ENCODE data around the gene PTPN14. TPM values are rescaled to one million over a fixed set of nuclear protein-coding genes. Genes with fewer than 3 reads are reported as not detected.
"Not testable (repeated sequence)": the region's sequence is repeated elsewhere in the genome, so short reads cannot be mapped to it uniquely, and the experiment has no call there.

The PTPN14 gene
- total and polyA plus RNA-seq, 12 donors, result 5.0 to 71.6 (median 42.3) TPM

- intact Hi-C loops (cut with DNase I), result loop anchor here in 2 of 10 donors (10.0 kb wide), 2 partner anchors 156 to 186 kb away; partner anchors contain the start of gene PTPN14 (in 1 of the 2)
- Histone ChIP-seq H3K36me3 (peaks cover 0 to 81% (median 14%) of the 10 kb centered on the region in 9 donors), H3K27me3 (no peaks in the 10 kb centered on the region), H3K4me1 (peaks cover 0 to 17% (median 4%) of the 10 kb centered on the region in 9 donors), H3K27ac (no peak overlapping the region), H3K9me3 (no peaks in the 10 kb centered on the region), H3K4me3 (no peak overlapping the region)
- ATAC-seq (no peak), DNase-seq (no peak)
- WGBS, 2 donors, result 98 to 99% methylated on average over 6 of the region's 6 CpGs
- TF ChIP-seq, protein P1, sequence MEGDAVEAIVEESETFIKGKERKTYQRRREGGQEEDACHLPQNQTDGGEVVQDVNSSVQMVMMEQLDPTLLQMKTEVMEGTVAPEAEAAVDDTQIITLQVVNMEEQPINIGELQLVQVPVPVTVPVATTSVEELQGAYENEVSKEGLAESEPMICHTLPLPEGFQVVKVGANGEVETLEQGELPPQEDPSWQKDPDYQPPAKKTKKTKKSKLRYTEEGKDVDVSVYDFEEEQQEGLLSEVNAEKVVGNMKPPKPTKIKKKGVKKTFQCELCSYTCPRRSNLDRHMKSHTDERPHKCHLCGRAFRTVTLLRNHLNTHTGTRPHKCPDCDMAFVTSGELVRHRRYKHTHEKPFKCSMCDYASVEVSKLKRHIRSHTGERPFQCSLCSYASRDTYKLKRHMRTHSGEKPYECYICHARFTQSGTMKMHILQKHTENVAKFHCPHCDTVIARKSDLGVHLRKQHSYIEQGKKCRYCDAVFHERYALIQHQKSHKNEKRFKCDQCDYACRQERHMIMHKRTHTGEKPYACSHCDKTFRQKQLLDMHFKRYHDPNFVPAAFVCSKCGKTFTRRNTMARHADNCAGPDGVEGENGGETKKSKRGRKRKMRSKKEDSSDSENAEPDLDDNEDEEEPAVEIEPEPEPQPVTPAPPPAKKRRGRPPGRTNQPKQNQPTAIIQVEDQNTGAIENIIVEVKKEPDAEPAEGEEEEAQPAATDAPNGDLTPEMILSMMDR (IDR thresholded peaks at IDR 0.05), result no peak
These were observed 152.9 kb downstream of the PTPN14 start for GRCh38 chr1:214398490-214398889.

DNA sequence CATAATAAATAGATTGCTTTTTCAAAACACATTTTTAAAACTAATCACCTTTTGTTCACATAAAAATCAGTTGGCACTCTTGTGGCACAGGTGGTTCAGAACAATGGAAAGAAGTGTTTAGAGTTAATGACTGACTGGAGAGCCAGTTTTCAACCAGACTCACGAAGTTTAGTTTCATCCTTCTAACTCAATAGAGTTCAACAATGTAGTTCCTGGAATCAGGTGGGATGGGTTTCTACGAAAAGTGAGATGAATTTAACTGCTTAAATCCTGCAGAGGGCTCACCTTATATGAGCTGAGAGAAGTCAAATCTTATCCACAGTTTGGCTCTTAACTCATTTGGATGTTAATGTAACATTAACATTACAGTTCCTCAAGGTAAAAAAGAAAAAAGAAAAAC, 153.9 kb downstream of the PTPN14 start:
- Histone ChIP-seq H3K27me3 (no peaks in the 10 kb centered on the region), H3K4me1 (peaks cover 0 to 10% (median 0%) of the 10 kb centered on the region in 9 donors), H3K27ac (no peak overlapping the region), H3K36me3 (peaks cover 0 to 91% (median 22%) of the 10 kb centered on the region in 9 donors), H3K9me3 (no peaks in the 10 kb centered on the region), H3K4me3 (no peak overlapping the region)
- intact Hi-C loops (cut with DNase I), result loop anchor here in 2 of 10 donors (10.0 kb wide), 2 partner anchors 157 to 187 kb away; partner anchors contain the start of gene PTPN14 (in 1 of the 2)
- ATAC-seq (no peak), DNase-seq (no peak)
- TF ChIP-seq, protein P1 (IDR thresholded peaks at IDR 0.05), result no peak
- WGBS, 2 donors, result 82 to 88% methylated on average over 2 of the region's 2 CpGs

DNA sequence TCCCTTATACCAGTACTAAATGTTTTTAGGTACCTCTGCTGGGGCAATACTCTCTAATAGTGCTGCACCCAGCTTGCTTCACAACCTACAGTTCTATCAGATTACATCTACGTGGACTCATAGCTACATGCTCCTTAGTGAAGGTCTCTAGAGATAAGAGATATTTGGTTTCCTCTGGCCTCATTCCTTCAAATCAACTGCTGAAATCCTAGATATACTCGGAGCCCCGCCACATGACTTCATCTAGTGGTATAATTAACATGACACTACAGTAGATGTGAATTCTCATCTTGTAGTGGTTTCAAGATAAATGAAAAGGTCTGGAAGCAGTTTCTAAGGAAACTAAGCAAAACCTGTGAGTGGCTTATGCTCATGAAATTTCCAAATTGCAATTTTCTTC, 155.1 kb downstream of the PTPN14 start:
- Histone ChIP-seq H3K4me3 (no peak overlapping the region), H3K9me3 (no peaks in the 10 kb centered on the region), H3K27ac (no peak overlapping the region), H3K36me3 (peaks cover 0 to 95% (median 28%) of the 10 kb centered on the region in 9 donors), H3K27me3 (no peaks in the 10 kb centered on the region), H3K4me1 (peaks cover 0 to under 1% (median 0%) of the 10 kb centered on the region in 9 donors)
- intact Hi-C loops (cut with DNase I), result loop anchor here in 2 of 10 donors (10.0 kb wide), 2 partner anchors 158 to 188 kb away; partner anchors contain the start of gene PTPN14 (in 1 of the 2)
- no peak for DNase-seq
- WGBS, 2 donors, result 80 to 91% methylated on average over 3 of the region's 3 CpGs
- no peak for ATAC-seq
- TF ChIP-seq, protein P1 (IDR thresholded peaks at IDR 0.05), result no peak

DNA sequence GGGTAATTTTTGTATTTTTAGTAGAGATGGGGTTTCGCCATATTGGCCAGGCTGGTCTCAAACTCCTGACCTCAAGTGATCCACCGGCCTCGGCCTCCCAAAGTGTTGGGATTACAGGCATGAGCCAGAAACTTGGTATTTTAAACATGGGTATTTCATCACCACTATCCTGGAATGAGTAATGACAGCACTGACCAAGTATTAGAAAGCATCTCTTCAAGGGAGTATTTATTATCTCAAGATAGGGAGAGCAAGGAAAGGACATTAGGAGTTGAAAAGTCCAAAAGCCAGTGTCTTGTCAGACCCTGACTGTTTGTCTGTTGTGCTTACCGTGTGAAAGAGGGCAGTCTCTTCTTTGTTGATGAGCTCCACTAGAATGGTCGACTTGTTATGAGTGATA, 156.8 kb downstream of the PTPN14 start:
- not testable (repeated sequence) for H3K27ac ChIP-seq

GRCh38 chr1:214393086-214393485, 158.3 kb downstream of the PTPN14 start:
- Histone ChIP-seq H3K27ac (no peak overlapping the region), H3K36me3 (peaks cover 0 to 84% (median 28%) of the 10 kb centered on the region in 9 donors), H3K4me3 (no peak overlapping the region), H3K4me1 (no peaks in the 10 kb centered on the region), H3K9me3 (no peaks in the 10 kb centered on the region), H3K27me3 (no peaks in the 10 kb centered on the region)
- intact Hi-C loops (cut with DNase I), result loop anchor here in 2 of 10 donors (10.0 kb wide), 2 partner anchors 162 to 192 kb away; partner anchors contain the start of gene PTPN14 (in 1 of the 2)
- TF ChIP-seq, protein P1 (IDR thresholded peaks at IDR 0.05), result no peak
- DNase-seq (no peak), ATAC-seq (no peak)
- 88 to 91% methylated on average over 12 of the region's 12 CpGs for WGBS, 2 donors

More for the DNA sequence above, 156.8 kb downstream of the PTPN14 start:
- intact Hi-C loops (cut with DNase I), result loop anchor here in 2 of 10 donors (10.0 kb wide), 2 partner anchors 160 to 190 kb away; partner anchors contain the start of gene PTPN14 (in 1 of the 2)
- H3K4me3 ChIP-seq, H3K27me3 ChIP-seq, DNase-seq, ATAC-seq, H3K9me3 ChIP-seq, H3K4me1 ChIP-seq: not testable (repeated sequence)
- 80 to 82% methylated on average over 5 of the region's 5 CpGs for WGBS, 2 donors
- peaks cover 0 to 91% (median 28%) of the 10 kb centered on the region in 9 donors for H3K36me3 ChIP-seq
